MM.1S (cell line): ENCODE data around the gene AUTS2.

ENCODE experiments used
- DNase-seq: peaks from one replicate; pipeline ENCODE4 v3.0.0-alpha.2; 2015
- H2AFZ ChIP-seq: fragments of 300-600 bp; sonication (generic); 2 replicates; pipeline ENCODE4 v1.6.0; 2016; ENCODE audit warnings: antibody characterized with exemption, low read length
- H3F3A ChIP-seq: fragments of 300-600 bp; sonication (generic); 2 replicates; pipeline ENCODE4 v1.6.1; 2016; ENCODE audit warnings: mild to moderate bottlenecking, antibody characterized with exemption, low read length, moderate library complexity, mixed read lengths; ENCODE audit not compliant: insufficient read depth
- H3K27ac ChIP-seq: fragments of 300-600 bp; sonication (generic); 2 replicates; pipeline ENCODE4 v1.5.1; 2016; ENCODE audit warnings: mild to moderate bottlenecking, low read length
- H3K27me3 ChIP-seq: fragments of 300-600 bp; sonication (generic); replicated peaks from 2 replicates; pipeline ENCODE4 v1.6.0; 2016; ENCODE audit warnings: low read length; ENCODE audit not compliant: insufficient read depth
- H3K36me3 ChIP-seq: fragments of 300-600 bp; sonication (generic); replicated peaks from 2 replicates; pipeline ENCODE4 v1.6.1; 2016; ENCODE audit warnings: mild to moderate bottlenecking, low read length, mixed read lengths; ENCODE audit not compliant: insufficient read depth
- H3K4me1 ChIP-seq: fragments of 300-600 bp; sonication (generic); 2 replicates; pipeline ENCODE4 v1.6.1; 2016; ENCODE audit warnings: low read length, mixed read lengths
- H3K4me2 ChIP-seq: fragments of 300-600 bp; sonication (generic); 2 replicates; pipeline ENCODE4 v1.6.0; 2016; ENCODE audit warnings: low read depth, low read length
- H3K4me3 ChIP-seq: fragments of 300-600 bp; sonication (generic); 2 replicates; pipeline ENCODE4 v1.5.1; 2016; ENCODE audit warnings: low read length, mixed read lengths
- H3K79me2 ChIP-seq: fragments of 300-600 bp; sonication (generic); 2 replicates; pipeline ENCODE4 v1.6.1; 2016; ENCODE audit warnings: mixed run types, low read length, mixed read lengths
- H3K9ac ChIP-seq: fragments of 300-600 bp; sonication (generic); 2 replicates; pipeline ENCODE4 v1.6.1; 2016; ENCODE audit warnings: low read length, mixed read lengths
- H3K9me2 ChIP-seq: fragments of 300-600 bp; sonication (generic); replicated peaks from 2 replicates; pipeline ENCODE4 v1.6.1; 2016; ENCODE audit warnings: mild to moderate bottlenecking, low read length, mixed read lengths; ENCODE audit not compliant: insufficient read depth
- H3K9me3 ChIP-seq: fragments of 300-600 bp; sonication (generic); replicated peaks from 2 replicates; pipeline ENCODE4 v1.6.1; 2016; ENCODE audit warnings: mild to moderate bottlenecking, low read length, mixed read lengths; ENCODE audit not compliant: insufficient read depth
- H4K20me1 ChIP-seq: fragments of 300-600 bp; sonication (generic); 2 replicates; pipeline ENCODE4 v1.6.1; 2016; ENCODE audit warnings: mild to moderate bottlenecking, low read length, moderate library complexity, mixed read lengths; ENCODE audit not compliant: insufficient read depth
- CTCF ChIP-seq: fragments of 300-600 bp; sonication (generic); IDR thresholded peaks from 2 replicates; pipeline ENCODE4 v1.5.1; 2016; ENCODE audit warnings: antibody characterized with exemption, low read length, mixed read lengths
- EZH2 ChIP-seq: fragments of 300-600 bp; sonication (generic); optimal IDR thresholded peaks from 2 replicates; pipeline ENCODE3; 2017; ENCODE audit warnings: low read depth, mild to moderate bottlenecking, antibody characterized with exemption, low read length, mixed read lengths
- EZH2phosphoT487 ChIP-seq: fragments of 300-600 bp; sonication (generic); IDR thresholded peaks from 2 replicates; pipeline ENCODE4 v1.6.1; 2018; ENCODE audit warnings: antibody characterized with exemption, low read length

The AUTS2 gene

DNA sequence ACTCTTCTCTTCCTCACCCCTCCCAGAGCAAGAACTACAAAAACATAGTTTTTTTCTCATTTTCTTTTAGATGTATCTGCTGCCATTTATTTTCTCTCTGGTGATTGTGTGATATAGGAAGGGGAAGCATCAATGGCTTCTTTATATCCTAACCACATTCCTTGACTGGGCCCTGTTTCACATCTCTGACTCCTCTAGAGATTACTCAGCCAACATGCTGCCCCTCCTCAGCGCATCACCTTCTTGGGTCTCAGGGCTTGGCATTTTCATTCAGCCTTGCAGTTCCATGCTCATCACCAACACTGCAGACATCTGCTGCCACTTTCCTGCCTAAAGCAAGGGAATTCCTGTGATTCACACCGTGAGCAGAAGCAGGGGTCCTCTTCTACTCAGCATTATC is 705.5 kb downstream of the AUTS2 start:
- Histone ChIP-seq H4K20me1 (no peaks in the 10 kb centered on the region), H3K4me3 (no peak overlapping the region), H3K36me3 (no peaks in the 10 kb centered on the region), H2AFZ (no peak overlapping the region), H3K9me3 (no peaks in the 10 kb centered on the region), H3K9me2 (no peaks in the 10 kb centered on the region), H3K4me2 (no peak overlapping the region), H3K9ac (no peak overlapping the region), H3K27ac (no peak overlapping the region), H3K4me1 (peaks cover 10% of the 10 kb centered on the region), H3K27me3 (no peaks in the 10 kb centered on the region), H3K79me2 (no peaks in the 10 kb centered on the region), H3F3A (no peaks in the 10 kb centered on the region)
- no peak for TF ChIP-seq EZH2
- TF ChIP-seq CTCF, result no peak
- no peak for TF ChIP-seq EZH2phosphoT487
- no peak for DNase-seq

GRCh38 chr7:70306173-70306572 is 707.9 kb downstream of the AUTS2 start:
- peaks cover 5% of the 10 kb centered on the region; the same call in 1 of the 2 replicates for H3K4me1 ChIP-seq

DNA sequence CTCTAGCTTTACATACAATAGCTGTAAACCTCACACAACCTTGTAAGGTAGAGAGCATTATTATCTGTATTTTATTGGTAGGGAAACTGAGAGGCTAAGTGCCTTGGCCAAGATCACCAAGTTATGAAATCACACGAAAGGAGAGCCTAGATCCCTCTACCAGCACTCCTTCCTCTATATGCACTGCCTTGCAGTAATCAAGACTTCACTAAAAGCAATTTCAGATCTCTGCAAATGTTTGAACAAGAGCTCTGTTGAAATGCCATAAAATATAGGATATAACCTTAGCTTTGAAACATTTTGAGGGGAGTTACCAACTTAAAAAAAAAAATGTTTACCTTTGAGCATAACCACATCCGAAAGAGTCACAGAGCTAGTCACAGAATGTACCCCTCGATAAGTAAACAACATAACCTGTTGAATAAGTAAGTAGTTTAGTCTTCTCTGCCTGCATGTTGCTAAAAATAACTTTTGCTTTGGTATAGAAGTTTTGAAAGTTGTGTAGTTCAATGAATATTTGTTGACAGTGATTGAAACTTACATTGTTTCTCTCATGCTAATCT is 709.4 kb downstream of the AUTS2 start:
- Histone ChIP-seq H3K4me1 (peaks cover 5% of the 10 kb centered on the region; the same call in 1 of the 2 replicates), H2AFZ (no peak overlapping the region), H3K9me3 (no peaks in the 10 kb centered on the region), H3K4me3 (no peak overlapping the region), H3K9ac (no peak overlapping the region), H3K36me3 (no peaks in the 10 kb centered on the region), H3K27me3 (no peaks in the 10 kb centered on the region), H3F3A (no peaks in the 10 kb centered on the region), H4K20me1 (no peaks in the 10 kb centered on the region), H3K9me2 (no peaks in the 10 kb centered on the region), H3K79me2 (no peaks in the 10 kb centered on the region), H3K27ac (no peak overlapping the region), H3K4me2 (no peak overlapping the region)
- peak; percentile 9 for DNase-seq
- TF ChIP-seq CTCF (no peak), EZH2 (no peak), EZH2phosphoT487 (no peak)

More at GRCh38 chr7:70306173-70306572, 707.9 kb downstream of the AUTS2 start:
- H3F3A ChIP-seq, result no peaks in the 10 kb centered on the region
- no peaks in the 10 kb centered on the region for H3K9me2 ChIP-seq
- H3K27me3 ChIP-seq, result no peaks in the 10 kb centered on the region
- H4K20me1 ChIP-seq, result no peaks in the 10 kb centered on the region
- no peaks in the 10 kb centered on the region for H3K36me3 ChIP-seq
- no peak overlapping the region for H2AFZ ChIP-seq
- H3K9ac ChIP-seq, result no peak overlapping the region
- no peak overlapping the region for H3K4me3 ChIP-seq
- TF ChIP-seq CTCF (no peak), EZH2 (no peak), EZH2phosphoT487 (no peak)
- no peaks in the 10 kb centered on the region for H3K9me3 ChIP-seq
- H3K79me2 ChIP-seq, result no peaks in the 10 kb centered on the region
- H3K4me2 ChIP-seq, result no peak overlapping the region
- H3K27ac ChIP-seq, result no peak overlapping the region; the same call in 1 of the 2 replicates
- DNase-seq, result no peak
